Calu3 (cell line): ENCODE measurements around the gene WIPF1. TPM values are rescaled to one million over a fixed set of nuclear protein-coding genes. Genes with fewer than 3 reads are reported as not detected.

Experiments used
- BruUV-seq: library from RNA; stranded (reverse); fragments of 400-500 nt; replicated peaks from 2 replicates; lab custom pipeline; 2021; lab: Mats Ljungman, UMichigan
- CTCF ChIA-PET: fragments of 300-600 bp; sonication (Branson Sonifier 250); formaldehyde crosslinking; loops from one replicate; lab custom pipeline; 2022; ENCODE audit warnings: antibody characterized with exemption; lab: Charles Lee
- DNase-seq: peaks from one replicate; pipeline ENCODE4 v3.0.0; 2022
- H3K27ac Mint-ChIP-seq: one replicate; pipeline ENCODE4 v1.8.0; 2022; ENCODE audit warnings: mixed read lengths; ENCODE audit not compliant: unreplicated experiment
- H3K27me3 Mint-ChIP-seq: one replicate; pipeline ENCODE4 v1.8.0; 2022; ENCODE audit warnings: mixed read lengths; ENCODE audit not compliant: unreplicated experiment
- H3K36me3 Mint-ChIP-seq: one replicate; pipeline ENCODE4 v1.8.0; 2022; ENCODE audit warnings: mild to moderate bottlenecking, moderate library complexity, mixed read lengths; ENCODE audit not compliant: insufficient read depth, unreplicated experiment
- H3K4me1 Mint-ChIP-seq: one replicate; pipeline ENCODE4 v1.8.0; 2022; ENCODE audit warnings: mild to moderate bottlenecking, low read depth, mixed read lengths; ENCODE audit not compliant: unreplicated experiment
- H3K4me3 Mint-ChIP-seq: one replicate; pipeline ENCODE4 v1.8.0; 2022; ENCODE audit warnings: mild to moderate bottlenecking, low read depth, moderate library complexity, mixed read lengths; ENCODE audit not compliant: unreplicated experiment
- H3K9me3 Mint-ChIP-seq: one replicate; pipeline ENCODE4 v1.8.0; 2022; ENCODE audit warnings: low read depth, mixed read lengths; ENCODE audit not compliant: unreplicated experiment
- intact Hi-C: fragments of 100-400 bp; cut with micrococcal nuclease; formaldehyde crosslinking; loops from one replicate; pipeline ENCODE4 v1.10.0; 2022; ENCODE audit not compliant: unreplicated experiment
- total RNA-seq: library from RNA; stranded (reverse); gene quantifications from 2 replicates; pipeline ENCODE4 v1.2.3, GENCODE V29; 2022
- TF ChIP-seq, protein P1 (sequence below): fragments of 200-600 bp; IDR thresholded peaks from one replicate; pipeline ENCODE4 v1.8.0; 2022; ENCODE audit warnings: antibody characterized with exemption; ENCODE audit not compliant: unreplicated experiment

WIPF1 gene
- total RNA-seq, 1 experiment from 2014 or later, result 0.87 TPM

DNA sequence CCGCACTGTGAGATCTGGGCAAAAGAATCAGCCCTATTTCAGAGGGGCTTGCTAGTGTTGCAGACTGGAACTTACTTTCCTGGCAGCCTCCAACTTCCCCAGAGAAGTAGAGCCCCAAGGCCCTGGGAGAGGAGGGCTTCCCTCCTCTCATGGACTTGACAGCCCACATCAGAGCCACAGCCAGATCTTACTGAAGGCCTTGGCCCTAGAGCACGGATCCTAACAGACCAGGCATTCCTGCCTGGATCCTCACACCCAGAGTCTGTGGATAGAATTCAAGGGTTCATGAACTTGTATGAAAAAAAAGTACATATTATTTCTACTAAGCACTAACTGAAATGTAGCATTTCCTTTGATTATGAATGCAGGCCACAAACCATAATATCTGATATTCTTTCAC is 8.3 kb downstream of the WIPF1 start:
- Mint-ChIP-seq H3K4me3 (no peak overlapping the region), H3K9me3 (no peaks in the 10 kb centered on the region), H3K27ac (no peak overlapping the region), H3K27me3 (peaks cover 11% of the 10 kb centered on the region), H3K4me1 (peaks cover 7% of the 10 kb centered on the region), H3K36me3 (no peaks in the 10 kb centered on the region)
- CTCF ChIA-PET, result no interaction called here
- intact Hi-C loops, result no loop called here
- BruUV-seq, result no TSS peak
- TF ChIP-seq, protein P1, sequence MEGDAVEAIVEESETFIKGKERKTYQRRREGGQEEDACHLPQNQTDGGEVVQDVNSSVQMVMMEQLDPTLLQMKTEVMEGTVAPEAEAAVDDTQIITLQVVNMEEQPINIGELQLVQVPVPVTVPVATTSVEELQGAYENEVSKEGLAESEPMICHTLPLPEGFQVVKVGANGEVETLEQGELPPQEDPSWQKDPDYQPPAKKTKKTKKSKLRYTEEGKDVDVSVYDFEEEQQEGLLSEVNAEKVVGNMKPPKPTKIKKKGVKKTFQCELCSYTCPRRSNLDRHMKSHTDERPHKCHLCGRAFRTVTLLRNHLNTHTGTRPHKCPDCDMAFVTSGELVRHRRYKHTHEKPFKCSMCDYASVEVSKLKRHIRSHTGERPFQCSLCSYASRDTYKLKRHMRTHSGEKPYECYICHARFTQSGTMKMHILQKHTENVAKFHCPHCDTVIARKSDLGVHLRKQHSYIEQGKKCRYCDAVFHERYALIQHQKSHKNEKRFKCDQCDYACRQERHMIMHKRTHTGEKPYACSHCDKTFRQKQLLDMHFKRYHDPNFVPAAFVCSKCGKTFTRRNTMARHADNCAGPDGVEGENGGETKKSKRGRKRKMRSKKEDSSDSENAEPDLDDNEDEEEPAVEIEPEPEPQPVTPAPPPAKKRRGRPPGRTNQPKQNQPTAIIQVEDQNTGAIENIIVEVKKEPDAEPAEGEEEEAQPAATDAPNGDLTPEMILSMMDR, result no peak
- no peak for DNase-seq

DNA sequence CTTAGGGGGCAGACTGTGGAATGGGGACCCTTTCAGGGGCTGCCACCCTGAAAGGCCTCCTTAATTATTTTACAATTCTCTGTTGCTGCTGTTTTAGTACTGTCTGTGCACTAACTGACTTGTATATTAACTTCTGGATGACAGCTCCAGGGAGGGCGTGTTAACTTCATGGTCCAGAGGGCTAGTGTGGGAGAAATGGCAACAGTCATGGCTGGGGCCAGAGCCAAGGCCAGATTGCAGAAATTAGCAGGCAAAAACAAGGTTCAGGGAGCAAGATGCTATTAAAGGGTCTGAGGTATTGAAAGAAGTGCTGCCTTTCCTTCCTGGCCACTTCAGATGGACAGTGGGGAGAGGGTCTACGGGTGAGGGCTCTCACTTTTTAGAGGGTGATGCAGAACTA is 9.1 kb downstream of the WIPF1 start:
- peaks cover 3% of the 10 kb centered on the region for H3K27me3 Mint-ChIP-seq
- H3K4me3 Mint-ChIP-seq, result no peak overlapping the region
- H3K27ac Mint-ChIP-seq, result no peak overlapping the region
- BruUV-seq, result no TSS peak
- peaks cover 1% of the 10 kb centered on the region for H3K4me1 Mint-ChIP-seq
- intact Hi-C loops, result no loop called here
- no peak for DNase-seq
- TF ChIP-seq, protein P1, result no peak
- no peaks in the 10 kb centered on the region for H3K36me3 Mint-ChIP-seq
- H3K9me3 Mint-ChIP-seq, result no peaks in the 10 kb centered on the region
- CTCF ChIA-PET, result no interaction called here

DNA sequence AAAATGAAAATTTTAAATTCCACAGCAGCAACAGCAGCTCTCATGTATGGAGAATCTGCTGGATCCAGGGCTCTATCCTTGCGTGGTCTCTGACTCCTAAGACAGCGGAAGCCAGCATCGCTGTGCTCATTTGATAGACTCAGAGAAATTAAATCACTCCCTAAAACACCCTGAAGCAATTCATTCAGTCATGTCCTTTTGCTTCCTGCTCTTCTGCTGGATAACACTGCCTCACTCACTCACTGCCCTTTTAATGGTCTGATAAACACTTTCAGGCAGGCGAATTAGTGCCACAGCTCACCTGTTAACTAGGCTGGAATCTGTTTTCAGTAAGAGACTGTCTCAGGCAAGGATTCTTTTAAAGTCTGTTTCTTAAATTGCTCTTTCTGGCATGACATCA is 10.0 kb downstream of the WIPF1 start:
- H3K4me3 Mint-ChIP-seq, result no peak overlapping the region
- no peaks in the 10 kb centered on the region for H3K9me3 Mint-ChIP-seq
- H3K4me1 Mint-ChIP-seq, result no peaks in the 10 kb centered on the region
- intact Hi-C loops, result no loop called here
- H3K36me3 Mint-ChIP-seq, result no peaks in the 10 kb centered on the region
- BruUV-seq, result no TSS peak
- TF ChIP-seq, protein P1, result no peak
- H3K27ac Mint-ChIP-seq, result no peak overlapping the region
- CTCF ChIA-PET, result no interaction called here
- DNase-seq, result no peak
- no peaks in the 10 kb centered on the region for H3K27me3 Mint-ChIP-seq

DNA sequence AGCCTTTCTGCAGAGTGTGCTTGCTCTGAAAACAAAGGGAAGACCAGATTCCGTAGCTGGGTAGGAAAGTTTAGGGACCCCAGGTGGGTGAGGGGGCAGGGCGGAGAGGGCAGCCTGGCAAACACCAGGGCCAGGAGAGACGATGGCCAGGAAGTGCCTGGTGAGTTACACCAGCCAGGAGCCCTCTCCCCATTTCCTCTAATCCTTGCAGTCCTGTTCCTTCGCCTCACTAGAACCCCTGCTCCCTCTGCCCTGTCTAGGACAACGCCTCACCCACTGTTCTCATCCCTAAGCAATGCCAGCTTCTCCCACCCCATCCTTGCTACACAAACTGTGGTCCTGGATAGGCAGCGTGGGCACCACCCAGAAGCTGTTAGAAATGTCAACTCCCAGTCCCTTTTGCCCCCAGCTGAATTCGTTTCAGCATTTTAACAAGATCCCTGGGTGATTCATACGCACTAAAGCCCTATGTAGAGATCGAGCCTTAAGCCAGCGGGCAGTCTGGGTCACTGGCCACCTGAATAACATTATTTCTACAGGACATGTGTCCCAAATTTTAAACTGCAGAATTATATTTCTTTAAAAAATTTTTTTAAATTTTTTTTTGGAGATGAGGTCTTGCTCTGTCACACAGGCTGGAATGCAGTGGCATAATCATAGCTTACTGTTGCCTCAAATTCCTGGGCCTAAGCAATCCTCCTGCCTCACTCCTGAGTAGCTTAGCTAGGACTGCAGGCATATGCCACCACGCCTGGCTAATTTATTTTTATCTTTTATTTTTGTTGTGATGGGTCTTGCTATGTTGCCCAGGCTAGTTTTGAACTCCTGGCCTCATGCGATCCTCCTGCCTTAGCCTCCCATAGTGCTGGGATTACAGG is 10.9 kb downstream of the WIPF1 start:
- no TSS peak for BruUV-seq
- CTCF ChIA-PET, result no interaction called here
- H3K9me3 Mint-ChIP-seq, result no peaks in the 10 kb centered on the region
- no peak overlapping the region for H3K27ac Mint-ChIP-seq
- TF ChIP-seq, protein P1, result no peak
- DNase-seq, result no peak
- H3K36me3 Mint-ChIP-seq, result no peaks in the 10 kb centered on the region
- no peaks in the 10 kb centered on the region for H3K4me1 Mint-ChIP-seq
- no peak overlapping the region for H3K4me3 Mint-ChIP-seq
- intact Hi-C loops, result no loop called here
- no peaks in the 10 kb centered on the region for H3K27me3 Mint-ChIP-seq
